PC-9 (cell line): ENCODE data around the gene PDK4. TPM values are rescaled to one million over a fixed set of nuclear protein-coding genes. Genes with fewer than 3 reads are reported as not detected.

Source experiments
- BruUV-seq: library from RNA; stranded (reverse); fragments of 400-500 nt; replicated peaks from 2 replicates; lab custom pipeline; 2021; lab: Mats Ljungman, UMichigan
- CTCF ChIA-PET: fragments of 300-600 bp; sonication (Branson Sonifier 250); formaldehyde crosslinking; loops from one replicate; lab custom pipeline; 2022; ENCODE audit warnings: antibody characterized with exemption; lab: Charles Lee
- POLR2A ChIA-PET: fragments of 300-600 bp; sonication (Branson Sonifier 250); formaldehyde crosslinking; loops from one replicate; lab custom pipeline; 2022; ENCODE audit warnings: antibody characterized with exemption; ENCODE audit not compliant: unreplicated experiment; lab: Charles Lee
- DNase-seq, 2 experiments: peaks; one replicate each; pipeline versions ENCODE4 v3.0.0 to v3.0.0-alpha.2; 2015 to 2022; ENCODE audit warnings: mixed read lengths in 1 of 2
- H2AFZ ChIP-seq: fragments of 200-600 bp; sonication (generic); 2 replicates; pipeline ENCODE4 v1.8.1; 2017; ENCODE audit warnings: antibody characterized with exemption
- H3F3A ChIP-seq: fragments of 200-600 bp; sonication (generic); 2 replicates; pipeline ENCODE4 v1.8.1; 2017; ENCODE audit warnings: antibody characterized with exemption, mild to moderate bottlenecking, low read depth; ENCODE audit not compliant: insufficient read depth
- H3K27ac ChIP-seq: fragments of 200-600 bp; sonication (generic); 2 replicates; pipeline ENCODE4 v1.6.1; 2016; ENCODE audit warnings: mixed run types
- H3K27me3 ChIP-seq: fragments of 200-600 bp; sonication (generic); 2 replicates; pipeline ENCODE4 v1.6.1; 2016; ENCODE audit warnings: low read depth, mixed run types; ENCODE audit not compliant: insufficient read depth
- H3K36me3 ChIP-seq: fragments of 200-600 bp; sonication (generic); 2 replicates; pipeline ENCODE4 v1.6.1; 2016; ENCODE audit warnings: low read depth, mixed run types
- H3K4me1 ChIP-seq: fragments of 200-600 bp; sonication (generic); replicated peaks from 2 replicates; pipeline ENCODE4 v1.6.1; 2016; ENCODE audit warnings: mixed run types; ENCODE audit not compliant: insufficient read depth
- H3K4me2 ChIP-seq: fragments of 200-600 bp; sonication (generic); 2 replicates; pipeline ENCODE4 v1.6.1; 2017; ENCODE audit warnings: mixed run types
- H3K4me3 ChIP-seq: fragments of 200-600 bp; sonication (generic); 2 replicates; pipeline ENCODE4 v1.6.1; 2016; ENCODE audit warnings: mixed run types
- H3K79me2 ChIP-seq: fragments of 200-600 bp; sonication (generic); 2 replicates; pipeline ENCODE4 v1.6.1; 2017; ENCODE audit warnings: low read depth, mixed run types
- H3K9me2 ChIP-seq: fragments of 200-600 bp; sonication (generic); 2 replicates; pipeline ENCODE4 v1.8.1; 2017; ENCODE audit warnings: mild to moderate bottlenecking; ENCODE audit not compliant: insufficient read depth
- H3K9me3 ChIP-seq: fragments of 200-600 bp; sonication (generic); 2 replicates; pipeline ENCODE4 v1.8.1; 2016; ENCODE audit warnings: low read depth; ENCODE audit not compliant: insufficient read depth
- H4K20me1 ChIP-seq: fragments of 200-600 bp; sonication (generic); 2 replicates; pipeline ENCODE4 v1.8.1; 2017; ENCODE audit not compliant: insufficient read depth
- EZH2 ChIP-seq: fragments of 200-600 bp; sonication (generic); IDR thresholded peaks from 2 replicates; pipeline ENCODE4 v1.8.0; 2017; ENCODE audit warnings: antibody characterized with exemption, low read depth
- intact Hi-C: fragments of 100-400 bp; cut with micrococcal nuclease; formaldehyde crosslinking; loops from one replicate; pipeline ENCODE4 v1.10.0; 2022; ENCODE audit not compliant: unreplicated experiment
- total RNA-seq: library from RNA; stranded (reverse); gene quantifications from 2 replicates; pipeline ENCODE4 v1.2.3, GENCODE V29; 2021
- TF ChIP-seq, protein P1 (sequence below): fragments of 200-600 bp; sonication (generic); conservative IDR thresholded peaks from 2 replicates; pipeline ENCODE4 v1.6.1; 2017; ENCODE audit warnings: mixed run types, antibody characterized with exemption, mild to moderate bottlenecking, moderate library complexity

PDK4 gene
- total RNA-seq, 1 experiment from 2014 or later = 4.8 TPM

DNA sequence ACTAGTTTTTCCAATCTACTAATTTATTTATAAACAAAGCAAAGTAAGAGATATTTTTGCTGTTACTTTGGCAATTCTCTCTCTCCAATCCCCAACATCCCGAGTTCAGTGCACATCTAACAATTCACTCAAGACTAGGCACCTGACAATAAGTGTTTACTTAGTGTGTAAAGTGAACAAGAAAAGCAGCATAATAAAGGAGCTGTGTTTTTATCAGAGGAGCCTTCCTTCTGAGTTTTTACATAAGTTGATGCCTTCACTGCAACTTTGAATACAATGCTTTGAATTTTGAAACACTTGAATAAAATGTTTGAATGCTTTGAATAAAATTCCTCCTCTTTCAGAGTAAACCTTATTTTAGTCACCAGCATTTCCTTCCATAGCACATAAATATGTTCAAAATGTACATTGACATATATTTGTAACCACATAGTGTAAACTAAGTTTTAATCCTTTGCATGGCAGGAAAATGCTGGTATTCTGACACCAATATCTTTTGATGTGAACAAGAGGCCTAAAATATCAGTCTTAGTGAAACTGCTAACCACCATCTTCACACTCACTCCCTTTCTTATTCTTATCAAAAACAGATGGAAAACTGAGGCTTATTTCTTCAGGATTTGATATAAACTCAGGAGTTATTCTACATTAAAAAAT is 11.4 kb downstream of the PDK4 start:
- POLR2A ChIA-PET = interaction anchor here (0.6 kb wide), 1 partner anchor 93 kb away, joined by 6 read pairs; no protein-coding TSS in a partner anchor
- peaks cover 9% of the 10 kb centered on the region; the same call in 1 of the 2 replicates for H3K36me3 ChIP-seq
- H3K9me2 ChIP-seq = no peaks in the 10 kb centered on the region
- H2AFZ ChIP-seq = no peak overlapping the region
- CTCF ChIA-PET = no interaction called here
- H3K79me2 ChIP-seq = no peaks in the 10 kb centered on the region
- DNase-seq = no peak
- no peak overlapping the region for H3K27ac ChIP-seq
- H3K4me1 ChIP-seq = no peaks in the 10 kb centered on the region
- no peaks in the 10 kb centered on the region for H3K27me3 ChIP-seq
- no peaks in the 10 kb centered on the region for H4K20me1 ChIP-seq
- H3K9me3 ChIP-seq = no peaks in the 10 kb centered on the region
- TF ChIP-seq, protein P1, sequence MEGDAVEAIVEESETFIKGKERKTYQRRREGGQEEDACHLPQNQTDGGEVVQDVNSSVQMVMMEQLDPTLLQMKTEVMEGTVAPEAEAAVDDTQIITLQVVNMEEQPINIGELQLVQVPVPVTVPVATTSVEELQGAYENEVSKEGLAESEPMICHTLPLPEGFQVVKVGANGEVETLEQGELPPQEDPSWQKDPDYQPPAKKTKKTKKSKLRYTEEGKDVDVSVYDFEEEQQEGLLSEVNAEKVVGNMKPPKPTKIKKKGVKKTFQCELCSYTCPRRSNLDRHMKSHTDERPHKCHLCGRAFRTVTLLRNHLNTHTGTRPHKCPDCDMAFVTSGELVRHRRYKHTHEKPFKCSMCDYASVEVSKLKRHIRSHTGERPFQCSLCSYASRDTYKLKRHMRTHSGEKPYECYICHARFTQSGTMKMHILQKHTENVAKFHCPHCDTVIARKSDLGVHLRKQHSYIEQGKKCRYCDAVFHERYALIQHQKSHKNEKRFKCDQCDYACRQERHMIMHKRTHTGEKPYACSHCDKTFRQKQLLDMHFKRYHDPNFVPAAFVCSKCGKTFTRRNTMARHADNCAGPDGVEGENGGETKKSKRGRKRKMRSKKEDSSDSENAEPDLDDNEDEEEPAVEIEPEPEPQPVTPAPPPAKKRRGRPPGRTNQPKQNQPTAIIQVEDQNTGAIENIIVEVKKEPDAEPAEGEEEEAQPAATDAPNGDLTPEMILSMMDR = no peak
- TF ChIP-seq EZH2 = no peak
- H3F3A ChIP-seq = no peaks in the 10 kb centered on the region
- intact Hi-C loops = no loop called here
- H3K4me2 ChIP-seq = no peak overlapping the region
- H3K4me3 ChIP-seq = no peak overlapping the region
- BruUV-seq = no TSS peak

DNA sequence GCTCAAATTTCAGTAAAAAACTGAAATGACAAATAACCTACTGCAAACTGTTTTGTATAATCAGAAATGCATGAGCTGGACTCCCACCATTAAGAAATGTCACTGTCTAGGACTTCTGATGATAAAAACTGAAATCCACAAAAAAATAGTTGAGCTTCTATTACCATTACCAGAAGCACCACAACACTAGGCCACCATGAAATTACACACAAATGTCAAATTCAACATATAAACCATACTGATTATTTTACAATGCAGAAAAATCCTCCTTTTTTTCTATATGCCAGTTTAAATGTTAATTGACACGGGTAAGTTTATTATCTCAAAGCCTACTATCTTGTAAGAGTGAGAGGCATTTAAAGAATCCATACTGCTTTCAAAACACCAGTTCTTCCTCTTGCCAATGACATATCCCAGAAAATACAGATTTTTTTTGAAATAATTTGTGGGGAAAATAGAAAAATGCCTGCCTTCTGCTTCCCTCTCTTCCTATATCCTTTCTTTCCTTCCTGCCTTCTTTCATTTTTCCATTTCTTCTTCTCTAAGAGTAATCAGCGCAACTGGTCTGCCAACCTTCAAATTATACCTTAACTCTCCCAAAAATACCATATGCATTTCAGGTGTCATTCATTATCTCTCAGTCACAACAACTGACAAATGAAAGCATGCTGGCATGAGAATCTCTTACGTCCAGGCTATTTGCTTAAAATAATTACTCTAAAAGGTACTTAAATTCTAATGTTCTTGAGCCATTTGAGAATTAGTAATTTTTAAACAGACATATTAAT is 12.3 kb downstream of the PDK4 start:
- no peak overlapping the region for H3K4me3 ChIP-seq
- no peak overlapping the region for H2AFZ ChIP-seq
- no peaks in the 10 kb centered on the region for H3F3A ChIP-seq
- H3K4me1 ChIP-seq = no peaks in the 10 kb centered on the region
- no peaks in the 10 kb centered on the region for H4K20me1 ChIP-seq
- H3K9me2 ChIP-seq = no peaks in the 10 kb centered on the region
- ChIA-PET POLR2A (no interaction called here), CTCF (no interaction called here)
- 0 out of 2 replicates have a peak, but pooled peaks cover 3% of the 10 kb centered on the region for H3K36me3 ChIP-seq
- no peak overlapping the region for H3K4me2 ChIP-seq
- H3K27ac ChIP-seq = no peak overlapping the region
- H3K27me3 ChIP-seq = no peaks in the 10 kb centered on the region
- H3K79me2 ChIP-seq = no peaks in the 10 kb centered on the region
- BruUV-seq = no TSS peak
- no peak for DNase-seq
- no peaks in the 10 kb centered on the region for H3K9me3 ChIP-seq
- intact Hi-C loops = no loop called here
- no peak for TF ChIP-seq EZH2
- TF ChIP-seq, protein P1 = no peak

DNA sequence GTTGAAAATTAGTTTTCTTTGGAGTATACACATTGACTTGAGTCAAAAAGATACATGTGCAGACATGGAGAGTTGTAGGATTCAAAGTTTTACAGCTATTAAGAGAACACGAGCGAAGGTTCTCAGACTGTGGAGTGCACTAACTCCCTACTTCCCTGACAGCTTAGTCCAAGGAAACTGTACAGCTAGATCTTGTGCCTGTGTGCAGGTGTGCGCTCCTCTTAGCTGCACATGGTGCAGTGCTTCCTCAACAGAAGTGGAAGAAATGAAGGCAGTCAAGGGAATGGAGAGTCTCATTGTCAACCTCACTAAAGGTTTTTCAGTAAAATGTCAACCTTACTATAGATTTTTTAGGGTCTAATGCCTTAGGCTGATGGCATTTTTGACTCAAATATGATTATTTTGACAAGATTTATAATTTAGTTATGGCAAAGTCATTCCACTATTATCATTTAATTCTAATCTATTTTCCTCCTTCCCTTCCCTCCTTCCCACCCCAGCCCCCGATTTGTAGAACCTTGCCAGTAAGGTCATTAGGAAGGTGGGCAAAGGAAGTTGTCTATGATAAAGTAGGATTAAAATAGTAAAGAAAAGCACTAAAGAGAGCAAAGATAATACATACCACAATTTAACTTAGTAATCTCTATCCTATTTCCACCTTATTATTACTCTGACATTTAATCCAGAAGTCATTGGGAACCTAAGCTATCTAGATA is 13.6 kb downstream of the PDK4 start:
- Histone ChIP-seq H3K9me2 (no peaks in the 10 kb centered on the region), H3K9me3 (no peaks in the 10 kb centered on the region), H2AFZ (no peak overlapping the region), H3K4me1 (no peaks in the 10 kb centered on the region), H3K4me3 (no peak overlapping the region), H3K27me3 (no peaks in the 10 kb centered on the region), H3K4me2 (no peak overlapping the region), H3K27ac (no peak overlapping the region), H3F3A (no peaks in the 10 kb centered on the region), H3K36me3 (0 out of 2 replicates have a peak, but pooled peaks cover 3% of the 10 kb centered on the region), H4K20me1 (no peaks in the 10 kb centered on the region), H3K79me2 (no peaks in the 10 kb centered on the region)
- TF ChIP-seq, protein P1 = no peak
- no peak for TF ChIP-seq EZH2
- ChIA-PET POLR2A (interaction anchor here (0.5 kb wide), 1 partner anchor 792 kb away, joined by 3 read pairs; no protein-coding TSS in a partner anchor), CTCF (no interaction called here)
- no peak for DNase-seq
- no TSS peak for BruUV-seq
- intact Hi-C loops = no loop called here
